Spleen (tissue), 7 donors: ENCODE results near the gene STK10.
A peak's percentile ranks its signal among the peaks of the same experiment; 100 is the strongest.

Experiments
- CTCF ChIP-seq, 11 experiments: fragments of 200-600 bp in 7 of 11; fragments of 450-650 bp in 4 of 11; sonication (generic) in 4 of 11; IDR thresholded peaks in 8 of 11; conservative IDR thresholded peaks in 3 of 11; 1 replicate in 7 of 11; 2 replicates in 4 of 11; pipeline versions ENCODE4 v1.4.0 to v1.8.0; 2016 to 2021; ENCODE audit warnings: antibody characterized with exemption in 11 of 11, inconsistent platforms in 4 of 11, mild to moderate bottlenecking in 1 of 11
- POLR2AphosphoS5 ChIP-seq, 3 donors: sonication (generic); formaldehyde crosslinking; IDR thresholded peaks; one replicate each; pipeline ENCODE4 v1.5.1; 2017; ENCODE audit warnings: antibody characterized with exemption in 3 of 3
- donor health status: DM: no; HTN: no; CAD: no; lungs with moderate emphysema.
- donor health status: DM: no; HTN: no; CAD: no.
- donor health status: DM: no; HTN: no; CAD: no.

GRCh38 chr5:172188033-172188892, at the start of gene STK10:
- peak; percentile 89 to 96 (median 93) for TF ChIP-seq CTCF (IDR thresholded peaks at IDR 0.05 in 8 of 11, conservative IDR thresholded peaks at IDR 0.05 in 3 of 11)
- peak; percentile 78 to 92 (median 79) for TF ChIP-seq POLR2AphosphoS5 (IDR thresholded peaks at IDR 0.05)
